Tibial artery (tissue), 4 donors: ENCODE data around the gene TEKTIP1.

ENCODE experiments used
- DNase-seq, 2 donors: peaks; one replicate each; pipeline ENCODE4 v3.0.0-alpha.2; 2019
- H3K27ac ChIP-seq, 2 donors: fragments of 200-600 bp; sonication (generic) in 1 of 2; 1 replicate in 1 of 2; 2 replicates in 1 of 2; pipeline ENCODE4 v1.5.1; 2018 to 2019; ENCODE audit warnings: mild to moderate bottlenecking in 1 of 2
- H3K27me3 ChIP-seq, 2 donors: fragments of 200-600 bp; sonication (generic) in 1 of 2; one replicate each; pipeline versions ENCODE4 v1.5.1 to v1.6.0; 2016 to 2019
- H3K36me3 ChIP-seq, 3 donors: fragments of 200-600 bp; sonication (generic) in 2 of 3; one replicate each; pipeline ENCODE4 v1.5.1; 2016 to 2019; ENCODE audit warnings: mild to moderate bottlenecking in 2 of 3
- H3K4me1 ChIP-seq, 4 donors: fragments of 200-600 bp; sonication (generic) in 2 of 4; 1 replicate in 3 of 4; 2 replicates in 1 of 4; pipeline ENCODE4 v1.5.1; 2016 to 2019
- H3K4me3 ChIP-seq, 2 donors: fragments of 200-600 bp; sonication (generic) in 1 of 2; 1 replicate in 1 of 2; 2 replicates in 1 of 2; pipeline ENCODE4 v1.5.1; 2018 to 2019; ENCODE audit warnings: mild to moderate bottlenecking in 2 of 2
- H3K9me3 ChIP-seq, 3 donors: fragments of 200-600 bp; sonication (generic) in 1 of 3; one replicate each; pipeline ENCODE4 v1.5.1; 2016 to 2019
- intact Hi-C: fragments of 100-400 bp; cut with DNase I; formaldehyde crosslinking; loops from one replicate; pipeline ENCODE4 v1.15.0; 2023; ENCODE audit warnings: low total_unique reads
- TF ChIP-seq, protein P1 (sequence below), 2 experiments: fragments of 200-600 bp in 1 of 2; fragments of 450-650 bp in 1 of 2; IDR thresholded peaks; one replicate each; pipeline ENCODE4 v1.5.1; 2017 to 2019; ENCODE audit warnings: antibody characterized with exemption in 2 of 2, mild to moderate bottlenecking in 1 of 2, moderate library complexity in 1 of 2

The TEKTIP1 gene

GRCh38 chr19:3515891-3516422 lies 23.0 kb upstream of the TEKTIP1 start:
- TF ChIP-seq, protein P1, sequence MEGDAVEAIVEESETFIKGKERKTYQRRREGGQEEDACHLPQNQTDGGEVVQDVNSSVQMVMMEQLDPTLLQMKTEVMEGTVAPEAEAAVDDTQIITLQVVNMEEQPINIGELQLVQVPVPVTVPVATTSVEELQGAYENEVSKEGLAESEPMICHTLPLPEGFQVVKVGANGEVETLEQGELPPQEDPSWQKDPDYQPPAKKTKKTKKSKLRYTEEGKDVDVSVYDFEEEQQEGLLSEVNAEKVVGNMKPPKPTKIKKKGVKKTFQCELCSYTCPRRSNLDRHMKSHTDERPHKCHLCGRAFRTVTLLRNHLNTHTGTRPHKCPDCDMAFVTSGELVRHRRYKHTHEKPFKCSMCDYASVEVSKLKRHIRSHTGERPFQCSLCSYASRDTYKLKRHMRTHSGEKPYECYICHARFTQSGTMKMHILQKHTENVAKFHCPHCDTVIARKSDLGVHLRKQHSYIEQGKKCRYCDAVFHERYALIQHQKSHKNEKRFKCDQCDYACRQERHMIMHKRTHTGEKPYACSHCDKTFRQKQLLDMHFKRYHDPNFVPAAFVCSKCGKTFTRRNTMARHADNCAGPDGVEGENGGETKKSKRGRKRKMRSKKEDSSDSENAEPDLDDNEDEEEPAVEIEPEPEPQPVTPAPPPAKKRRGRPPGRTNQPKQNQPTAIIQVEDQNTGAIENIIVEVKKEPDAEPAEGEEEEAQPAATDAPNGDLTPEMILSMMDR (IDR thresholded peaks at IDR 0.05): no peak
- Histone ChIP-seq H3K27me3 (no peaks in the 10 kb centered on the region), H3K36me3 (peaks cover 0 to 29% (median 6%) of the 10 kb centered on the region in 3 donors), H3K4me1 (peaks cover 0 to 38% (median 18%) of the 10 kb centered on the region in 4 donors), H3K27ac (no peak overlapping the region), H3K9me3 (no peaks in the 10 kb centered on the region), H3K4me3 (no peak overlapping the region)
- no peak for DNase-seq
- intact Hi-C loops: no loop called here

GRCh38 chr19:3516675-3517207 lies 22.2 kb upstream of the TEKTIP1 start:
- H3K27me3 ChIP-seq: no peaks in the 10 kb centered on the region
- intact Hi-C loops: no loop called here
- no peak overlapping the region for H3K4me3 ChIP-seq
- no peak overlapping the region for H3K27ac ChIP-seq
- H3K9me3 ChIP-seq: no peaks in the 10 kb centered on the region
- TF ChIP-seq, protein P1 (IDR thresholded peaks at IDR 0.05): no peak
- H3K36me3 ChIP-seq: peaks cover 0 to 30% (median 4%) of the 10 kb centered on the region in 3 donors
- H3K4me1 ChIP-seq: peaks cover 0 to 34% (median 12%) of the 10 kb centered on the region in 4 donors
- no peak for DNase-seq

DNA sequence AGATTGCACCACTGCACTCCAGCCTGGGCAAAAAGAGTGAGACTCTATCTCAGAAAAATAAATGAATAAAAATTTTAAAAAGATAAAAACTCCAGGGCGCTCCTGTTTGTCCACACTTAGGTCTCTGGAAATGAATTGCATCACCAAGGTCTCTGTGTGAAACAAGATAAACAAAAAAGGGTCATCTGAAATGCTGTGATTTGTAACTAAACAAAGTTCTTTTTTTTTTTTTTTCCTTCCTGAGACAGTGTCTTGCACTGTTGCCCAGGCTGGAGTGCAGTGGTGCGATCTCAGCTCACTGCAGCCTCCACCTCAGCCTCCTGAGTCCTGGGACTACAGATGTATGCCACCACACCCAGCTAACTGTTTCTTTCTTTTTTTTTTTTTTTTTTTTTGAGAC lies 21.3 kb upstream of the TEKTIP1 start:
- H3K36me3 ChIP-seq: peaks cover 0 to 38% (median 5%) of the 10 kb centered on the region in 3 donors
- no peak for DNase-seq
- TF ChIP-seq, protein P1 (IDR thresholded peaks at IDR 0.05): no peak
- intact Hi-C loops: no loop called here
- no peak overlapping the region for H3K4me3 ChIP-seq
- no peaks in the 10 kb centered on the region for H3K27me3 ChIP-seq
- H3K4me1 ChIP-seq: peaks cover 0 to 30% (median 10%) of the 10 kb centered on the region in 4 donors
- H3K9me3 ChIP-seq: no peaks in the 10 kb centered on the region
- no peak overlapping the region for H3K27ac ChIP-seq

DNA sequence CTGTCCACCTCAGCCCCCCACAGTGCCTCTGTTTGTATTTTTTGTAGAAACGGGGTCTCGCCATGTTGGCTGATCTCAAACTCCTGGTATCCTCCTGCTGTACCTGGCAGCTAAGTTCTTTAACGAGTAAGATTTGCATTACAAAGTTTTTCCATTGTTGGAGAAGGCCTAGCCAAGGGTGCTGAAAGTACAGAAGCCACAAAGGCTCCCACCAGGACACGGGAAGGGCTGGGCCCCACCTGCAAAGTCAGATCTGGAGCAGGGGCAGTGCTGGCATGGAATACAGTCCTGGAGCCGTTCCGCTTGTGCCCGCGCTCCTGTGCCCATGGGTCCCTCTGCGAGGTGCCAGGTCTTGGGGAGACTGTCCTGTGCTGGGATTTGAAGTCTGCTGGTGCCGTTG lies 20.7 kb upstream of the TEKTIP1 start:
- Histone ChIP-seq H3K4me3 (no peak overlapping the region), H3K9me3 (no peaks in the 10 kb centered on the region), H3K27me3 (no peaks in the 10 kb centered on the region), H3K4me1 (peaks cover 0 to 23% (median 6%) of the 10 kb centered on the region in 4 donors), H3K27ac (no peak overlapping the region), H3K36me3 (peaks cover 4 to 44% (median 11%) of the 10 kb centered on the region in 3 donors)
- TF ChIP-seq, protein P1 (IDR thresholded peaks at IDR 0.05): no peak
- no peak for DNase-seq
- intact Hi-C loops: no loop called here

DNA sequence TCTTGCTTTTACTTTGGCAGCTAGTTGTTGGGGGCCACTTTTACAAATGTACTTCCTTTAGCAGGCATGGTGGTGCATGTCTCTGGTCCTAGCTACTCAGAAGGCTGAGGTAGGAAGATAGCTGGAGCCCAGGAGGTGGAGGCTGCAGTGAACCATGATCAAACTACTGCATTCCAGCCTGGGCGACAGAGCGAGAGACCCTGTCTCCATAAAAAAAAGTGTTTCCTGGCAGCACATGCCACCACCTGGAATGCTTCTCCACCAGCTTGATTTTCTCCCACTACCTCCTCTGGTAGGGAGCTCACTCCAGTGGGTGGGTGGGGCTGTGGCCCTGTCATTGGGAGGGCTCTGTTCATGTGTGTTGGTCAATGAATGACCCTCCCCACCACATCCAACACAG lies 20.3 kb upstream of the TEKTIP1 start:
- no peak for DNase-seq
- Histone ChIP-seq H3K4me1 (peaks cover 0 to 19% (median 5%) of the 10 kb centered on the region in 4 donors), H3K27me3 (no peaks in the 10 kb centered on the region), H3K9me3 (no peaks in the 10 kb centered on the region), H3K27ac (no peak overlapping the region), H3K4me3 (no peak overlapping the region), H3K36me3 (peaks cover 8 to 48% (median 15%) of the 10 kb centered on the region in 3 donors)
- TF ChIP-seq, protein P1 (IDR thresholded peaks at IDR 0.05): no peak
- intact Hi-C loops: no loop called here
